ENCODE data around the gene OR2T27. TPM values are rescaled to one million over a fixed set of nuclear protein-coding genes. Genes with fewer than 3 reads are reported as not detected.

OR2T27 gene
- total and polyA plus RNA-seq, 2 of the 4 experiments (the other 2 are of a cell fraction) = not detected

GRCh38 chr1:248621770-248622169 is 33.6 kb downstream of the OR2T27 start:
- intact Hi-C loops (cut with micrococcal nuclease) = no loop called here
- POLR2A ChIA-PET (ENCODE audit: unreplicated experiment) = no interaction called here

More at GRCh38 chr1:248621770-248622169, 33.6 kb downstream of the OR2T27 start:
- no TSS peak for BruUV-seq (replicated peaks)
- H2BK20ac ChIP-seq (ENCODE audit: low read depth, low read length) = no peak overlapping the region
- H2AFZ ChIP-seq (replicated peaks; ENCODE audit: low read length, poor library complexity) = no peak overlapping the region
- H3K4me1 ChIP-seq (ENCODE audit: control insufficient read depth, insufficient read depth, low read length) = no peaks in the 10 kb centered on the region
- no peak overlapping the region for H3K18ac ChIP-seq (ENCODE audit: low read depth, low read length)
- H3K14ac ChIP-seq (replicated peaks; ENCODE audit: low read depth, low read length) = no peak overlapping the region
- no peaks in the 10 kb centered on the region for H3K36me3 ChIP-seq (ENCODE audit: control insufficient read depth, insufficient read depth, low read length)
- TF ChIP-seq MAZ (IDR thresholded peaks at IDR 0.05; ENCODE audit: borderline replicate concordance, low read depth, low read length) = no peak
- TF ChIP-seq RAD21 (IDR thresholded peaks at IDR 0.05; ENCODE audit: low read length) = no peak
- TF ChIP-seq BHLHE40 (IDR thresholded peaks at IDR 0.05; ENCODE audit: low read depth, low read length) = no peak
- no peak for TF ChIP-seq POLR2A (IDR thresholded peaks at IDR 0.05; ENCODE audit: low read depth, low read length)
- TF ChIP-seq CEBPB (IDR thresholded peaks at IDR 0.05; ENCODE audit: low read depth, low read length) = no peak
- TF ChIP-seq CTCF (conservative IDR thresholded peaks at IDR 0.05; ENCODE audit: low read depth, low read length) = no peak
- no peak overlapping the region for H2AK9ac ChIP-seq (replicated peaks; ENCODE audit: low read depth, low read length, poor library complexity)
- H4K5ac ChIP-seq (ENCODE audit: low read depth, low read length) = no peak overlapping the region
- no peaks in the 10 kb centered on the region for H3K9me1 ChIP-seq (ENCODE audit: insufficient read depth, low read length)
- no peak overlapping the region for H2BK15ac ChIP-seq (ENCODE audit: low read depth, low read length)
- in situ Hi-C loops (cut with MboI; ENCODE audit: low sequenced_read_pairs) = no loop called here
- H3K56ac ChIP-seq (ENCODE audit: extremely low read depth, insufficient read depth, low read length) = no peak overlapping the region
- H4K91ac ChIP-seq (ENCODE audit: insufficient read depth, low read depth, low read length) = no peak overlapping the region
- no peak overlapping the region for H2AK5ac ChIP-seq (ENCODE audit: low read depth, low read length)
- no peak for DNase-seq
- no peak overlapping the region for H3K4me3 ChIP-seq (ENCODE audit: insufficient read depth, low read depth, low read length)
- no peak overlapping the region for H3K27ac ChIP-seq (ENCODE audit: insufficient read depth, low read length)
- H3K4me2 ChIP-seq (ENCODE audit: low read depth, low read length) = no peak overlapping the region
- H4K8ac ChIP-seq (ENCODE audit: low read depth in 2 of 2, low read length in 2 of 2) = no peak overlapping the region
- CTCF ChIA-PET = no interaction called here
- H3K9ac ChIP-seq (ENCODE audit: low read depth, low read length) = no peak overlapping the region
- WGBS, 2 experiments (ENCODE audit: extremely low coverage in 2 of 2, insufficient read length in 1 of 2) = no CpG with 5 or more reads among the region's 7 CpGs
- no peak overlapping the region for H2BK120ac ChIP-seq (ENCODE audit: low read depth, low read length)
- no peaks in the 10 kb centered on the region for H3K79me1 ChIP-seq (ENCODE audit: low read depth in 1 of 2, low read length in 2 of 2)
- no peaks in the 10 kb centered on the region for H3K9me3 ChIP-seq (ENCODE audit: control insufficient read depth, insufficient read depth, low read length)
- H2BK5ac ChIP-seq (ENCODE audit: low read depth, low read length, poor library complexity, severe bottlenecking) = no peak overlapping the region
- H3K27me3 ChIP-seq (ENCODE audit: control insufficient read depth, insufficient read depth, low read length) = no peaks in the 10 kb centered on the region
- H3K23ac ChIP-seq (ENCODE audit: low read depth, low read length) = no peak overlapping the region
- no peak for ATAC-seq (ENCODE audit: low read depth)
- no peak overlapping the region for H3K4ac ChIP-seq (ENCODE audit: low read depth, low read length)
- dilution Hi-C loops (cut with HindIII; ENCODE audit: low sequenced_read_pairs, unreplicated experiment) = no loop called here
- no peaks in the 10 kb centered on the region for H4K20me1 ChIP-seq (ENCODE audit: insufficient read depth, low read length)

Data from IMR-90 (cell line).